BJ (cell line): ENCODE data around the gene TM6SF1. TPM values are rescaled to one million over a fixed set of nuclear protein-coding genes. Genes with fewer than 3 reads are reported as not detected.

ENCODE experiments used
- CTCF ChIA-PET: fragments of 350-600 bp; formaldehyde crosslinking; extraction: SDS; loops from one replicate; lab custom pipeline; 2021; ENCODE audit warnings: antibody characterized with exemption, inconsistent platforms; lab: Yijun Ruan, JAX
- POLR2A ChIA-PET: fragments of 300-600 bp; sonication (Branson Sonifier 250); formaldehyde crosslinking; extraction: SDS; loops from one replicate; lab custom pipeline; 2021; ENCODE audit warnings: antibody characterized with exemption; lab: Charles Lee
- DNase-seq: peaks from one replicate; pipeline ENCODE4 v3.0.0-alpha.2; 2011; ENCODE audit warnings: low read depth
- H3K27me3 ChIP-seq: 2 replicates; pipeline ENCODE4 v1.6.0; 2011; ENCODE audit warnings: low read length; ENCODE audit not compliant: control insufficient read depth, insufficient read depth
- H3K36me3 ChIP-seq: 2 replicates; pipeline ENCODE4 v1.5.1; 2011; ENCODE audit warnings: low read length; ENCODE audit not compliant: control insufficient read depth, insufficient read depth
- H3K4me3 ChIP-seq: 2 replicates; pipeline ENCODE4 v1.5.1; 2011; ENCODE audit warnings: low read depth, mild to moderate bottlenecking, control low read depth, low read length
- CTCF ChIP-seq: IDR thresholded peaks from 2 replicates; pipeline ENCODE4 v1.5.1; 2011; ENCODE audit warnings: low read depth, mild to moderate bottlenecking, control low read depth, inconsistent platforms, low read length, moderate library complexity; ENCODE audit not compliant: insufficient read depth
- polyA plus RNA-seq: library from polyadenylated mRNA; depleted of rRNA; stranded (reverse); fragments of >200 nt; gene quantifications from 2 replicates; pipeline ENCODE4 v1.2.3, GENCODE V29; 2011

The TM6SF1 gene
- polyA plus RNA-seq, 1 experiment, result 3.2 TPM

- no peaks in the 10 kb centered on the region for H3K27me3 ChIP-seq
- ChIA-PET CTCF (no interaction called here), POLR2A (no interaction called here)
- DNase-seq, result no peak
- no peak for TF ChIP-seq CTCF
- no peaks in the 10 kb centered on the region for H3K36me3 ChIP-seq
- H3K4me3 ChIP-seq, result no peak overlapping the region
These were observed 6.6 kb downstream of the TM6SF1 start for GRCh38 chr15:83113881-83114674.

- no peak for DNase-seq
- POLR2A ChIA-PET, result no interaction called here
- Histone ChIP-seq H3K36me3 (no peaks in the 10 kb centered on the region), H3K4me3 (no peak overlapping the region), H3K27me3 (no peaks in the 10 kb centered on the region)
- CTCF ChIA-PET, result no interaction called here
- no peak for TF ChIP-seq CTCF
These were observed 7.4 kb downstream of the TM6SF1 start for GRCh38 chr15:83114856-83115255.

DNA sequence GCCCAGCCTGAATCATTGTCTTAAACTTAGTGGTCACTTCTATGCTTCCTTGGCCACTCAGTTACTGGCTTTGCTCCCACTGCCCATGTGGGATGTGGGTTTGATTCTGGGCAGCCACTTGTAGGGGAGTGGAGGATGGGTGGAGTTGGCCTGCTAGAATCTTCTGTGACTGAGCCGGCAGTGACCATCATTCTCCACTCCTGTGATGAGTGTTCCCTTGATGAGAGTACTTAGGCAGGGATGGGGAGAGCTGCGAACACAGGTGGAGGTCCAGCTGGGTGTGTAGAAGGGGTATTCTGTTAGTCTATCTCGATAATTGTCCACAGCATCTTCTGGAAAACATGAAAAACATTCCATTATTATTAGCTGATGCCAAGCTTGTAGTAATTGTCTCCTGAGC lies 8.0 kb downstream of the TM6SF1 start:
- no peaks in the 10 kb centered on the region for H3K36me3 ChIP-seq
- ChIA-PET CTCF (interaction anchor here (0.9 kb wide), 1 partner anchor 12 kb away, joined by 3 read pairs; no protein-coding TSS in a partner anchor), POLR2A (no interaction called here)
- no peak overlapping the region for H3K4me3 ChIP-seq
- H3K27me3 ChIP-seq, result no peaks in the 10 kb centered on the region
- no peak for DNase-seq
- TF ChIP-seq CTCF, result no peak

DNA sequence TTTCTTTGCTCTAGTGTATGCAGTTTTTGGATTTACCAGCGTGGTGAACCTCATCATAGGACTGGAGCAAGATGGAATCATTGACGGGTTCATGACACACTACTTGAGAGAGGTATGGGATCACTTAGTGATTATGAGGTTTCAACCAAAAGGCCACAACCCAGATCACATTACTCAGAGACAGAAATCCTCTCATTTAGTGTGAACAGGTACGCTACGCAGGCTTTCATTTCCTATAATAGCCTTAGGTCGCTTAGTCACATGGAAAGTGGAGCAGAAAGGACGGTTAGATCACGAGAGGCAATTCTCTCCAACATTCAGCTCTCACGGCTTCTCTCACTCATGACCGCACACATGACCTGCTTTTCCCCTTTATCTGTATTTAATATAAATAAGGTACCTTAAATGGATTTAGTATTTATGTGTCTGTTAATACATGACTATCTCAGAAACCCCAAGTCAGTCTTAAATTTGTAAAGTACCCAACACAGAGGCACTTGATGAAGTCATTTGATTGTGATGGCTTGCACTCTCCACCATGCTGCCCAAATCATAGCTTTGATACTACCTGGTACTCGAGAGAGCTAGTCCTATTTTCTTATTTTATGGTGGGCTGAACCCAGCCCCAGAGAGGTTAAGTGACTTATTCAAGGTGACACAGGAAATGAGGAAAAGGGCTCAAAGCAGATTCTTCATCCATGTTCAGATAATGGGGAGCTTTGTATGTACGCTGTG lies 8.6 kb downstream of the TM6SF1 start:
- Histone ChIP-seq H3K36me3 (no peaks in the 10 kb centered on the region), H3K27me3 (no peaks in the 10 kb centered on the region), H3K4me3 (no peak overlapping the region)
- ChIA-PET POLR2A (no interaction called here), CTCF (interaction anchor here (0.9 kb wide), 1 partner anchor 12 kb away, joined by 3 read pairs; no protein-coding TSS in a partner anchor)
- no peak for DNase-seq
- no peak for TF ChIP-seq CTCF

DNA sequence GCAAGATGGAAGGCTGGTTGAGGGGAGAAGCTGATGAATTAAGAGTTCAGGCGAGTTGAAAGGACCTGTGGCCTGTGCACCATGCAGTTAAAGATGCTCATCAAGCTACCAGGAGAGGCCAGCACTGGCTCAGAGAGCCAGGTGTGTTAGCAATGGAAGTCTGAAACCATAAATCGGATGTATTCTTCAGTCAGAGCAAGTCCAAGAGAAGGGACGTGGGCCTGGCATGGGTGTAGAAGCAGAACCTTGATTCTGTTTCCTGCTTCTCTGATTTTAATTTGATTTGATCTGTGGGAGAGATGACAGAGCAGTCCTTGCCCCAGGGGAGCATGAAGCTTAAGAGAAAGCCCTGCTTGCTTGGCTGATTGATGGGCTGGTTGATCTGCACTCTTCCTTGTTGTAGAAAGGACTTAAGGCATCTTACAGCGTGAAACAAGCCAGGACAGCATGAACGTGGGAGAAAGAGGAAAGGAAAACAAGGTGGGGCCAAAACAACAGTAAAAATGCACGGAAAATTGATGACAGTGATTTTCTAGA lies 10.9 kb downstream of the TM6SF1 start:
- H3K27me3 ChIP-seq, result no peaks in the 10 kb centered on the region
- H3K36me3 ChIP-seq, result no peaks in the 10 kb centered on the region
- ChIA-PET CTCF (no interaction called here), POLR2A (no interaction called here)
- no peak for TF ChIP-seq CTCF
- no peak for DNase-seq
- H3K4me3 ChIP-seq, result no peak overlapping the region
